Measurements from ENCODE around the gene ATP8B3. TPM values are rescaled to one million over a fixed set of nuclear protein-coding genes. Genes with fewer than 3 reads are reported as not detected.
A peak's percentile ranks its signal among the peaks of the same experiment; 100 is the strongest.

ATP8B3 gene
- total RNA-seq, 2 donors from 2014 or later: 2.3 to 3.4 TPM

DNA sequence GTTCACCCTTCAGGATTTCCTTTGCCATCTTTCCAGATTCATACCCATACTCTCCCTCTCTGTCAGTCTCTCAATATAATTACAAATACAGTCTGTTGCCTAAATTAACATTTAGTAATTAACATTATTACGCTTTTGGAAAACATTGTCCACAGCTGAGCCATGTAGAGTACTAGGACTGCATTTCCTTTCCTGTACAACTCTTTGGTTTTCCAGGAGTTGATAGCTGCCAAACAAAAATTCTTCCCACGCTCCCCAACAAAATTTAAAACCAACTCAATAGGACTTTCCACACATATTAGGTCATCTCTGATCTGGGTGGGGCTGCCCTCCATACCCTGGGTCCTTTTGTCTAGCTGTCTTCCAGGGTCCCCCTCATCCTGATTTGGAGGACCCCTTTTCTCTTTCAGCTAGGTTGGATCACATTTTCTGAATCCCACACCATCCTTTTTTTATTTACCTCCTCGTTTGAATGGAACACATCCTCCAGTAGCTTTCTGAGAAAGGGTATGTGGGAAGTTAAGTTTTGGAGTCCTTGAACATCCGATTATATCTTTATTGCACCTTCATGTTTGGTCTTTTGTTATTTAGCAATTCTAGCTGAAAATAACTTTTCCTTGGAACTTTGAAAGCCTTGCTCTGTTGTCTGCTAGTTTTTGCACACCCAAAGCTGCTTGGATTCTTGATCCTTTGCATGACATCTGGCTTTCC lies 41.1 kb downstream of the ATP8B3 start:
- Histone ChIP-seq H3K27ac (ENCODE audit: low read depth, low read length) (no peak overlapping the region), H3K36me3 (ENCODE audit: control insufficient read depth, insufficient read depth, low read length) (no peaks in the 10 kb centered on the region), H3K27me3 (ENCODE audit: control insufficient read depth, insufficient read depth, low read length, poor library complexity, severe bottlenecking) (peaks cover 98% of the 10 kb centered on the region), H3K9me3 (ENCODE audit: control insufficient read depth, low read length) (peaks cover 15% of the 10 kb centered on the region), H3K4me3 (ENCODE audit: low read length) (no peak overlapping the region), H3K9ac (ENCODE audit: extremely low read depth, low read length, poor library complexity, severe bottlenecking) (no peak overlapping the region), H3K4me1 (ENCODE audit: control insufficient read depth, insufficient read depth, low read length) (no peaks in the 10 kb centered on the region)
- Mint-ChIP-seq H3K27ac (no peak overlapping the region), H3K36me3 (ENCODE audit: low read depth) (no peaks in the 10 kb centered on the region), H3K9me3 (peaks cover 23% of the 10 kb centered on the region), H3K4me1 (no peaks in the 10 kb centered on the region), H3K4me3 (no peak overlapping the region), H3K27me3 (ENCODE audit: insufficient read depth) (peaks cover 89% of the 10 kb centered on the region)
- TF ChIP-seq, protein P1, sequence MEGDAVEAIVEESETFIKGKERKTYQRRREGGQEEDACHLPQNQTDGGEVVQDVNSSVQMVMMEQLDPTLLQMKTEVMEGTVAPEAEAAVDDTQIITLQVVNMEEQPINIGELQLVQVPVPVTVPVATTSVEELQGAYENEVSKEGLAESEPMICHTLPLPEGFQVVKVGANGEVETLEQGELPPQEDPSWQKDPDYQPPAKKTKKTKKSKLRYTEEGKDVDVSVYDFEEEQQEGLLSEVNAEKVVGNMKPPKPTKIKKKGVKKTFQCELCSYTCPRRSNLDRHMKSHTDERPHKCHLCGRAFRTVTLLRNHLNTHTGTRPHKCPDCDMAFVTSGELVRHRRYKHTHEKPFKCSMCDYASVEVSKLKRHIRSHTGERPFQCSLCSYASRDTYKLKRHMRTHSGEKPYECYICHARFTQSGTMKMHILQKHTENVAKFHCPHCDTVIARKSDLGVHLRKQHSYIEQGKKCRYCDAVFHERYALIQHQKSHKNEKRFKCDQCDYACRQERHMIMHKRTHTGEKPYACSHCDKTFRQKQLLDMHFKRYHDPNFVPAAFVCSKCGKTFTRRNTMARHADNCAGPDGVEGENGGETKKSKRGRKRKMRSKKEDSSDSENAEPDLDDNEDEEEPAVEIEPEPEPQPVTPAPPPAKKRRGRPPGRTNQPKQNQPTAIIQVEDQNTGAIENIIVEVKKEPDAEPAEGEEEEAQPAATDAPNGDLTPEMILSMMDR (conservative IDR thresholded peaks at IDR 0.05): no peak
- 91 to 93% methylated on average over 2 to 3 of the region's 4 CpGs for WGBS, 2 experiments (ENCODE audit: insufficient coverage in 1 of 2, insufficient read length in 1 of 2)
- DNase-seq: no peak

- 17 to 27% methylated on average over 5 to 10 of the region's 12 CpGs for WGBS, 2 experiments (ENCODE audit: insufficient coverage in 1 of 2, insufficient read length in 1 of 2)
Measured at GRCh38 chr19:1769645-1769985, 42.5 kb downstream of the ATP8B3 start.

DNA sequence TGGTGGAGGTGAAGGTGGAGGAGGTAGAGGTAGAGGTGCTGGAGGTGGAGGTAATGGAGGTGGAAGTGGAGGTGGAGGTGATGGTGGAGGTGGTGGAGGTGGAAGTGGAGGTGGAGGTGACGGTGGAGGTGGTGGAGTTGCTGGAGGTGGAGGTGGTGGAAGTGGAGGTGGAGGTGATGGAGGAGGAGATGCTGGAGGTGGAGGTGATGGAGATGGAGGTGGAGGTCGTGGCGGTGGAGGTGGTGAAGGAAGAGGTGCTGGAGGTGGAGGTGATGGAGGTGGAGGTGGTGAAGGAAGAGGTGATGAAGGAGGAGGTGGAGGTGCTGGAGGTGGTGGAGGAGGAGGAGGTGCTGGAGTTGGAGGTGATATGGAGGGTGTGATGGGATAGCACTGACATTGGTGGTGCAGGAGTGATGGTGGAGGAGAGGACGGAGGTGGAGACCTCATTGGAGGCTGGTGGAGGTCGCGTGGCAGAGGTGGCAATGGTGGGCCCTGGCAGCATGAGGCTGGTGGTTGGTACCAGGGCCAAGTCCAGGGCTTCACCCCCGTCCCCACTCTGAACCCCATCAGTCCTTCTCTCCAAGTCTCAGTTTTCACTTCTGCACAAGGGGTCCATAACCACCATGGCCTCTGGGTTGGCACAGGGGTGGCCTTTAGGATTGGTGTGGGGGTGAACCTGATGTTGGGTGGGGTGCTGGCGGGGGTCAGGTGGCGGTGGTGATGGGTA lies 43.0 kb downstream of the ATP8B3 start:
- peaks cover 91% of the 10 kb centered on the region for H3K27me3 Mint-ChIP-seq (ENCODE audit: insufficient read depth)
- 92 to 93% methylated on average over 5 to 6 of the region's 9 CpGs for WGBS, 2 experiments (ENCODE audit: insufficient coverage in 1 of 2, insufficient read length in 1 of 2)
- no peaks in the 10 kb centered on the region for H3K4me1 ChIP-seq (ENCODE audit: control insufficient read depth, insufficient read depth, low read length)
- H3K4me1 Mint-ChIP-seq: no peaks in the 10 kb centered on the region
- H3K36me3 Mint-ChIP-seq (ENCODE audit: low read depth): no peaks in the 10 kb centered on the region
- DNase-seq: no peak
- peaks cover 98% of the 10 kb centered on the region for H3K27me3 ChIP-seq (ENCODE audit: control insufficient read depth, insufficient read depth, low read length, poor library complexity, severe bottlenecking)
- no peak overlapping the region for H3K9ac ChIP-seq (ENCODE audit: extremely low read depth, low read length, poor library complexity, severe bottlenecking)
- peaks cover 13% of the 10 kb centered on the region for H3K9me3 Mint-ChIP-seq
- H3K4me3 ChIP-seq (ENCODE audit: low read length): no peak overlapping the region
- H3K4me3 Mint-ChIP-seq: no peak overlapping the region
- no peaks in the 10 kb centered on the region for H3K36me3 ChIP-seq (ENCODE audit: control insufficient read depth, insufficient read depth, low read length)
- H3K27ac Mint-ChIP-seq: no peak overlapping the region
- no peak overlapping the region for H3K27ac ChIP-seq (ENCODE audit: low read depth, low read length)
- TF ChIP-seq, protein P1 (conservative IDR thresholded peaks at IDR 0.05): no peak
- H3K9me3 ChIP-seq (ENCODE audit: control insufficient read depth, low read length): peaks cover 15% of the 10 kb centered on the region

More at GRCh38 chr19:1769645-1769985, 42.5 kb downstream of the ATP8B3 start:
- TF ChIP-seq, protein P1 (conservative IDR thresholded peaks at IDR 0.05): no peak
- Mint-ChIP-seq H3K9me3 (peaks cover 17% of the 10 kb centered on the region), H3K36me3 (ENCODE audit: low read depth) (no peaks in the 10 kb centered on the region), H3K27me3 (ENCODE audit: insufficient read depth) (peaks cover 91% of the 10 kb centered on the region), H3K4me1 (no peaks in the 10 kb centered on the region), H3K4me3 (no peak overlapping the region), H3K27ac (no peak overlapping the region)
- peak; percentile 56 for DNase-seq
- no peak overlapping the region for H3K4me3 ChIP-seq (ENCODE audit: low read length)
- H3K4me1 ChIP-seq (ENCODE audit: control insufficient read depth, insufficient read depth, low read length): no peaks in the 10 kb centered on the region
- no peak overlapping the region for H3K27ac ChIP-seq (ENCODE audit: low read depth, low read length)
- H3K36me3 ChIP-seq (ENCODE audit: control insufficient read depth, insufficient read depth, low read length): no peaks in the 10 kb centered on the region
- peaks cover 98% of the 10 kb centered on the region for H3K27me3 ChIP-seq (ENCODE audit: control insufficient read depth, insufficient read depth, low read length, poor library complexity, severe bottlenecking)
- H3K9ac ChIP-seq (ENCODE audit: extremely low read depth, low read length, poor library complexity, severe bottlenecking): no peak overlapping the region
- H3K9me3 ChIP-seq (ENCODE audit: control insufficient read depth, low read length): peaks cover 15% of the 10 kb centered on the region

All from endodermal cell (in vitro differentiated cells).